NCI-H128 (cell line): Measurements from ENCODE around the gene ALOXE3.

Experiments used
- DNase-seq: peaks from one replicate; lab custom pipeline; 2025; ENCODE audit not compliant: unreplicated experiment; lab: John Stamatoyannopoulos, UW

The ALOXE3 gene

GRCh38 chr17:8154608-8155155 lies 36.4 kb upstream of the ALOXE3 start:
- DNase-seq: no peak

GRCh38 chr17:8153957-8154607 lies 35.8 kb upstream of the ALOXE3 start:
- DNase-seq: no peak

GRCh38 chr17:8153525-8153956 lies 35.2 kb upstream of the ALOXE3 start:
- no peak for DNase-seq

GRCh38 chr17:8153031-8153451 lies 34.7 kb upstream of the ALOXE3 start:
- no peak for DNase-seq

GRCh38 chr17:8152112-8152775 lies 33.9 kb upstream of the ALOXE3 start, which contains the start of gene PER1:
Gene PER1 (minus strand): TSS chr17:8152404. CDS start chr17:8150706, 1,698 bp downstream.
- DNase-seq: peak; percentile 77

- no peak for DNase-seq
Measured at GRCh38 chr17:8151641-8152111, 33.4 kb upstream of the ALOXE3 start.

- DNase-seq: peak; percentile 42
Measured at GRCh38 chr17:8151120-8151640, 32.9 kb upstream of the ALOXE3 start.

- DNase-seq: no peak
Measured at GRCh38 chr17:8150194-8151119, 32.1 kb upstream of the ALOXE3 start.

GRCh38 chr17:8149419-8150193 lies 31.3 kb upstream of the ALOXE3 start:
- DNase-seq: no peak

GRCh38 chr17:8148560-8148959 lies 30.2 kb upstream of the ALOXE3 start:
- no peak for DNase-seq

- no peak for DNase-seq
Measured at GRCh38 chr17:8147805-8148404, 29.6 kb upstream of the ALOXE3 start.

- no peak for DNase-seq
Measured at GRCh38 chr17:8147141-8147804, 29.0 kb upstream of the ALOXE3 start.

- DNase-seq: no peak
Measured at GRCh38 chr17:8146381-8147140, 28.2 kb upstream of the ALOXE3 start.

GRCh38 chr17:8145811-8146210 lies 27.5 kb upstream of the ALOXE3 start:
- DNase-seq: no peak

GRCh38 chr17:8144401-8145231 lies 26.3 kb upstream of the ALOXE3 start:
- no peak for DNase-seq

GRCh38 chr17:8143581-8144400 lies 25.5 kb upstream of the ALOXE3 start:
- DNase-seq: no peak
